Cerebellar cortex (tissue), 1 donor: ENCODE measurements around the gene AKAP11.

Source experiments
- DNase-seq: peaks from one replicate; pipeline ENCODE4 v3.0.0-alpha.2; 2015; ENCODE audit warnings: low spot score

The AKAP11 gene

GRCh38 chr13:42337808-42338600 lies 66.1 kb downstream of the AKAP11 start:
- DNase-seq = no peak

- no peak for DNase-seq
Measured at GRCh38 chr13:42345367-42345766, 73.4 kb downstream of the AKAP11 start.

DNA sequence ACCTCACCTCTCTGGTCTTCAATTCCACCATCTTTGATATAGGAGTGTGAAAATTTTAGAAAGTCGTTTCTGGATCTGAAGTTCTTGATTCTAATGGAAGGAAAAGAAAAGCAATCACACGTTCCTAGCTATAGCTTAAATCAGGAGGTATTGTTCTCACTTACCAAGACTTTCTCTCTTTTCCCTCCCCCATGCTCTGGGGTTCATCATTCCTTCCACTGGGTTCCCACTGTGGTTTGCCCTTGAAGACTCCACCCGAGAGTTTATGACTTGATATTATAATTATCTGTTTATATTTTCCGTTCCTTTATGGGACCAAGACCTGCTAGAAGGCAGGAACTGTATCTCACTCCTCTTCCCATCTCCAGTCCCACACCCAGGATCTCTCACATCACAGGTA lies 76.6 kb downstream of the AKAP11 start:
- no peak for DNase-seq

GRCh38 chr13:42350141-42350540 lies 78.2 kb downstream of the AKAP11 start:
- DNase-seq = no peak

GRCh38 chr13:42354241-42355091 lies 82.5 kb downstream of the AKAP11 start:
- no peak for DNase-seq

- no peak for DNase-seq
Measured at GRCh38 chr13:42355092-42355485, 83.1 kb downstream of the AKAP11 start.

DNA sequence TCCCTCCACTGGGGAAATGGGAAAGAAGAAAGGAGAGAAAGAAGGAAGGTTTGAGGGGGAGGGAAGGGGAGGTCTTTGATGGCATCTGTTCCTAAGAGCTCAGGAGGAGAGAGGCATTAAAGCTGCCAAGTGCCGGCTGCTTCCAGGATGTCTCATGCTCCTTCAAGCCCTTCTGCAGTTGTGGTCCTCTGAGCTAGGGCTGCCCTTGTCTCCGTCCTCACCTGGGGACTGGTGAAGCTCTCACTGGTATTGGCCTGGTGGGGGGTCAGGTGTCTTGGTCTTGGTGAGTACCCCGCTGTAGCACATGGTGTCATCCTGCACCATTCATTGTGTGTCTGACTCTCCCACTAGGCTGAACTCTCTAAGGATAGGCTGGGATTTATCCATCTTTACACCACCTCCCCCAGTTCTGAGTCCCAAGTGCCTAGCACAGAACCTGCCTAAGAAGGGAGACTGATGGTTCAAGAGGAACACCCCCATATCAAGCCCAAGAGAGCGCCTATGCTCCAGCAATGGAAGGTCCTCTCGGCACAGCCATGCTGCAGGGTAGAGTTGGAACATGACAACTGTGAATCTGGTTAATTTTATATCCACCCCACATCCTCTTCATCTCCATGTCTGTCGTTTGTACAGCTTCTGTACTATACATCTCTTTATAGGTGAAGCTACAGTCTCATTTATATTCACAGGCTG lies 83.7 kb downstream of the AKAP11 start:
- DNase-seq = no peak

DNA sequence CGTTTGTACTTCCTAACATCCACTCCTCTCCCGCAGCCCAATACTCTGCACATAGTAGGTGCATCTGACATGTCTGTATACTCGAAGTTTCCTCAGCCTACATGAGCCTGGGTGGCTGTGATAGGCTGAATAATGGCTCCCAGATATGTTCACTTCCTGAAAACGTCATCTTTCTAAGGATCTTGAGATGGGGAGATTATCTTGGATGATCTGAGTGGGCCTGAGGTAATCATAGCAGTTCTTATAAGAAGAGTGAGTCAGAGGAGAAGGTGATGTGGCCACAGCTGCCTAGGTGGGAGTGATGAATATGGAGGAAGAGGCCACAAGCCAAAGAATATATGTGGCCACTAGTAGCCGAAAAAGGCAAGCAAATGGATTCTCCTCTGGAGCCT lies 84.2 kb downstream of the AKAP11 start:
- DNase-seq = no peak

- no peak for DNase-seq
Measured at GRCh38 chr13:42360046-42360574, 88.2 kb downstream of the AKAP11 start.

GRCh38 chr13:42361701-42362100 lies 89.7 kb downstream of the AKAP11 start:
- no peak for DNase-seq

DNA sequence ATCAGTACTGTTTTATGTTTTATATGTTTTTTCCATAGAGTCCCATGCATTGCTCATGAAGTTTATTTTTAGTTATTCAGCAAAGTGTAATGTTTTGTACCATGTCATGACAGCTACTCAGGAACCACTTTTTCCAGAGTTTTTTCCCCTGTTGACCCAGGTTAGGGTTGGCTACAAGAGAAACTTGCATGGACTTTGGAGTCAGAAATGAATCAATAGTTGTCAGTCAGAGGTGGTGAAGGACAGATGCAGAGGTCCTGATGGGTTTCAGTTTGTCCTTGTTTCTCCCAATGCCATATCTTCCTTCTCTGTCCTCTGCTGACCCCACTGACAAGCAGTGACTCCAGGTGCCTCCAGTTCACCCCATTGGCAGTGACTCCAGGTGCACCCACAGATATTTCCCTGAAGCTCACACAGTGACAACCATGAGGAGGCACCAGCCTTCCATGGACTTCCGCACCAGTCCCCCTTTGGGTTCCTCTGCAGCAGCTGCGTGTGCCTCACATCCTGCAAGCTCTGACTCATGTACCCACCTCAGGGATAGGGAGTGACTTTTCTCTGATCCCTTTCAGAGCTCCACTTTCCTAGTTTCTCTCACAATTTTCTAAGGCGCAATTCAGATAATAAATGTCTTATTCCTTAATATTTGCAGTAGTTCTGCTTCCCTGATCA lies 92.1 kb downstream of the AKAP11 start:
- no peak for DNase-seq

DNA sequence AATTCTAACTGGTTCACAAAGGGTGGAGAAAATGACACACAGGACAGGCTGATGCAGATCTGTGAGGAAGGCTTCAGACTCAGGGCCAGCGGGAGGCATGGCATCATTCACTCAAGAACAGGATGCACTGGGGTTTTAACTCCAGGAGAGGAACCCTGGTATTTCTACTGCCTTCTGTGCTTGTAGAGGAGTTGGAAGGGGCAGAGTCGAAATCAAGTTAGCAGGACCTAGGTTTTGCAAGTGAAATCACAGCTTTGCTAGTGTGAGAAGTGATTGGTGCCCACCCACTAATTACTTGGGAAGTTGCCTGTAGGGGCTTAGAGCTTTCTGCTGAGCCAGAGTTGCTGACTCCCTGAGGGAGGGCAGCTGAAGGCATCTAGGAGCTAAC lies 92.7 kb downstream of the AKAP11 start:
- DNase-seq = no peak

- DNase-seq = no peak
Measured at GRCh38 chr13:42367831-42368230, 95.9 kb downstream of the AKAP11 start.

DNA sequence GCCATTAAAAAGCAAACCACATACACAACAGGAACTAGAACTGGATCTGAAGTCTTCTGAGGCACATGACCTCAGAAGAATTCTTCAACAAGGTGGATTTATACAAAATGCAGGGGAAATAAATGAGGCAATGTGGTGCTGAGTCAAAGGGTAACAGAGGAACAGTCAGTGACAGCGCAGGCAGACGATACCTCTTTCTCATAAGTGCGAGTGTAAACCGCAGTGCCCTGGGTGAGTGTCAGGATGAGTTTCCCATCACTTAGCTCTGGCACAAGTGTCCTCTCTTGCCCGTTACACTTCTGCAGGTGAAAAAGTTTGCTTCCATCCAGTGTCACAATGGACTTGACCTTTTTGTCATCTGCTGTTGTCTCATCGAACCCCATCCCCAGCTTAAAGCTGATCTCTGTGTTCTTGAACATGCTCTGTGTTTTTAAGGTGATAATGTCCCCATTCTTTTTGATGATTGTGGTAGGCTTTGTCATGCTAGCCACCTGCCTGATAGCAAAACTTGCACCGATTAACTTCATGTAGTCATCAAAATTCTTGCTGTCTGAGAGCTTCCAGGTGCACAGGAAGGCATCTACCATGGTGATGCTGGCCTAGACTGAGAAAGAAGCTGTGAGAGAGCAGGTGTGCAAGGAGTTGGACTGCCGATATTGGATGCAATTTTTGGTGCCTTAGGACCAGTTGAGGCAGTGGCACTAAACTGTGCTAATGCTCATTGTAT lies 97.3 kb downstream of the AKAP11 start:
- no peak for DNase-seq

DNA sequence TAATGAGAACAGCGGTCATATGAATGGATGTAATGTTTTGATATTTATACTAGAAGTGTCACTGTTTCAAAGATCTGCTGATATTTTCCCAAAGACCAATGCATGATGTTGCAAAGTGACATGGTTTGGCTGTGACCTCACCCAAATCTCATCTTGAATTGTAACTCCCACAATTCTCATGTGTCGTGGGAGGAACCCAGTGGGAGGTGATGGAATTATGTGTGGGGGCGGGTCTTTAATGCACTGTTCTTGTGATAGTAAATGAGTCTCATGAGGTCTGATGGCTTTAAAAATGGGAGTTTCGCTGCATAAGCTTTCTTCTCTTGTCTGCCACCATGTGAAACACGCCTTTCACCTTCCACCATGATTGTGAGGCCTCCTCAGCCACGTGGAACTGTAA lies 98.3 kb downstream of the AKAP11 start:
- DNase-seq = no peak
